CD4-positive, alpha-beta T cell treated with Interleukin-6 for 4 hours (primary cell): Measurements from ENCODE around the gene ATP6AP2.
"Not testable (repeated sequence)": the region's sequence is repeated elsewhere in the genome, so short reads cannot be mapped to it uniquely, and the experiment has no call there.

Experiments
- DNase-seq: peaks from one replicate; pipeline ENCODE4 v3.0.0-alpha.2; 2020; ENCODE audit warnings: mixed read lengths

ATP6AP2 gene

DNA sequence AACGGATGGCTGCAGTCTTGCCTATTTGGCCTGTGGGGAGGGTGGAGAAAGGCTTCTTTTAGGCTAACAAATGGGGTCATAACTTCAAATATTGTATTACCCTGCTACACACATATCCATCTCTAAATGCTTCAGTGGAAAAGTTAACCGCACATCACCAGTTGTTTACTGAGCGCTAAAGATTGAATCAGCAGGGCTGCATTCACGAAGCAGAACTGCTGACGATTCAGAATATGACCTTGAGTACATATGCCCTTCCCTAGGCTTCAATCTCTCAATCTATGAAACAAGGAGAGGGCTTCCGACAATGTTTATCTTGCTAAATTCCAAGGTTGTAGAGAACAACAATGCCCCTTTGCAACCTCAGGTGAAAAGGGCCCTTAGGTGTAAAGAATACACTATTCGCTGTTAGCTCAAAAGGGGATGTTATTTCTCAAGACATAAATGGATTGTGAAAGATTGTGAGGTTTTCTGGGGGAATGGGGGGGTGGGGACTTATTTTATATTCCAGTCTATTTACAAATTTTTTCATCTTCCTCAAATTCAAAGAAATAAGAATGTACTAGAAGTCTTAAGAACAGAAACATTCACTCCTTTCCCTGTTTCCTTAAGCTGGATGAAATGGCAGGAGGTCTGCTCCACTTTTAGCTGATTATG, 2.6 kb upstream of the ATP6AP2 start:
- no peak for DNase-seq

GRCh38 chrX:40579141-40579540, 1.6 kb upstream of the ATP6AP2 start:
- no peak for DNase-seq

DNA sequence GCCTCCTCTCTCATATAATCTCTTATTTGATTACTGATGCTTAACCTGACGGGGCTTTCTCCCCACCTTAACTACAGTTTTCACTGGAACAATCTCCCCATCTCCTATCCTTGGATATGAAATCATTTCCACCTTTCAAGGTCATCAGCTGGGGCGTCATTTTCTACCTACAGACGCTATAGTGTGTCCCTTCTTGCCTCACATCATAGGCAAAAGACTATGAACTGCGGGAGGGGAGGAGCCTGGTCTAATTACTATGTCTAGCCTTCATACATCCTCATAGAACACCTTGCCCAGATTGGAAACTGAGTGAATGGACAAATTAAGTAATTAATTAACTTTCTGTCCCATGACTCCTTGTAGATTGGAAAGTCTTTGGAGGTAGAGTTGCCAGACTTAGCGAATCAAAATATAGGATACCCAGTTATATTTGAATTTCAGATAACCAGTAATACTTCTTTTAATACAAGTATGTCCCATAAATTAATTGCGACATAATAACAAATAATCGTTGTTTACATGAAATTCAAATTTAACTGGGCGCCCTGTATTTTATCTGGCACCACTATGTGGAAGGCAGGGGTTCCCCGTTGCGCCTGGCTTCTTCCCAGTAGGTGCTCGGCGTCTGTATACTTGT, 752 bp upstream of the ATP6AP2 start:
- DNase-seq, result no peak

GRCh38 chrX:40581336-40581920, 658 bp downstream of the ATP6AP2 start:
- peak; percentile 12 for DNase-seq

GRCh38 chrX:40582178-40582577, 1.4 kb downstream of the ATP6AP2 start:
- not testable (repeated sequence) for DNase-seq

GRCh38 chrX:40582811-40583210, 2.0 kb downstream of the ATP6AP2 start:
- DNase-seq, result no peak

GRCh38 chrX:40587623-40588022, 6.9 kb downstream of the ATP6AP2 start:
- peak; percentile 11 for DNase-seq

DNA sequence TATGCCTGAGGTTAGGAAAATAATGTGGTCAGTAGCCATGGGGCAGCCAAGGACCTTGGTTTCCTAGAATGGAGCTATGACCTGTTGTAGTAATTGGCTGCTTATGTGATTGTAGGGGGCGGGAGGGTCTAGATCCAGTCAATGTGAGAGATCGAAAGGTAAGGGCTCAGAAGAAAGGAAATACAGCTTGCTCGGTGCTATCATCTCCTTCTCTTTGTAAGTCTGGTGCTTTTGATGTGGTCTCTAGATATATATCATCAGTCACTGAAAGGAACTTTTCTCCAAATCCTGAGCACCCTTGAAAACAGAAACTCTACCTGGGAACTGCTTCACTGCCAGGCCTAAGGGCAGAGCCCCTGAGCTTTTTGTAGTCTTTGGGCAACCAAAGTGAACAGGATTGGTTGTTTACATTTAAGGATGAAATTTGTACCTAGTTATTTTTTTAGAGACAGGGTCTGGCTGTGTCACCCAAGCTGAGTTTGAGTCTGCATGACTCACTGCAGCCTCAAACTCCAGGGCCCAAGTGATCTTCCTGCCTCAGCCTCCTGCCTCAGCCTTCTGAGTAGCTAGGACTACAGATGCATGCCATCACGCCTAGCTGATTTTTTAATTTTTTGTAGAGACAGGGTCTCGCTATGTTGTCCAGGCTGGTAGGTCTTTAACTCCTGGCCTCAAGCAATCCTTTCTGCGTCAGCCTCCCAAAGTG, 9.0 kb downstream of the ATP6AP2 start:
- DNase-seq, result peak; percentile 38

GRCh38 chrX:40603446-40603845, 22.7 kb downstream of the ATP6AP2 start:
- DNase-seq, result no peak

- no peak for DNase-seq
Measured at GRCh38 chrX:40607381-40607780, 26.6 kb downstream of the ATP6AP2 start.

- no peak for DNase-seq
Measured at GRCh38 chrX:40612511-40612910, 31.7 kb downstream of the ATP6AP2 start.

GRCh38 chrX:40615976-40616375, 35.2 kb downstream of the ATP6AP2 start:
- no peak for DNase-seq

GRCh38 chrX:40617566-40617965, 36.8 kb downstream of the ATP6AP2 start:
- no peak for DNase-seq

DNA sequence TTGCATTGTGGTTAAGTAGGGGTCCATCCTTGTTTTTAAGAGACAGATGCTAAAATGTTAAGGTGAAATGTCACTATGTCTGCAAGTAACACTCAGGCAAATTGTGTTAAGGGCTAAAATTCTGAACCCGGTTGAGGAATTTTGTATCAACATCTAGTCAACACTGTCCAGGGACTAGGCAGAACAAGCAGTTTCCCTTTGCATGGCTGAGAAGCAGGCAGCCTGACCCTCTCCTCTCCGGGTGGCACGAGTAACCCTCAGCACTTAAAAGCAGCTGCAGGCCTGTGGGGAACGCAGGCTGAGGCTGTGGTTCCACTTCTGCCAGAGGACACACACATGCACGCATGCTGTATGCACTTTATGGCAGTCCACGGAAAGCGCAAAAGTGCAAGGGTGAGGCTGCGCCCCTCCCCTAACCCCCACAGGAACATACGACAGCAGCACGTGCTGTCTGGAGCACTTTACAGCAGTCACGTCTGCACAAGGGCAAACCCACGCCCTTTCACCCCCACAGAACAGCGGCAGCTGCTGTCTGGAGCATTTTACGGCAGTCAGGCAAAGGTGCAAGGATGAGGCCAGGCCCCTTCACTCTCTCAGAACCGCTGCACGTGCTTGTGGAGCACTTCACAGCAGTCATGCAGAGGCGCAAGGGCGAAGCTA, 41.8 kb downstream of the ATP6AP2 start:
- no peak for DNase-seq

GRCh38 chrX:40623139-40623536, 42.4 kb downstream of the ATP6AP2 start, which contains the start of gene MPC1L:
MPC1L (plus strand) TSS chrX:40623428; CDS start chrX:40623566, 138 bp downstream.
- DNase-seq, result no peak

- DNase-seq, result no peak
Measured at GRCh38 chrX:40623665-40624064, 42.9 kb downstream of the ATP6AP2 start.

DNA sequence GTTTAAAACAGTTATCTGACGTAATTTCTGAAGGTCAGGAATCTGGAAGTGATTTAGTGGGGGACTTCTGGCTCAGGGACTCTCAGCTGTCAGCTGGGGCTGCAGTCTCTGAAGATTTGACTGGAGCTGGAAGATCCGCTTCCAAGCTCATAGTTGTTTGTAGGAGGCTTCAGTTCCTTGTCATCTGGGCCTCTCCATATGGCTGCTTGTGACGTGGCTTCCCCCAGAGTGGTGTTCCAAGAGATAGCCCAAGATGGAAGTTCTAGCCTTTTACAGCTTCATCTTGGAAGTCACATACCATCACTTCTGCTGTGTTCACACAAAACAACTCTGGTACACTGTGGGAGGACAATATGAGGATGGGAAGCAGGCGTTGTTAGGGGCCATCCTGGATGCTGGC, 44.5 kb downstream of the ATP6AP2 start:
- DNase-seq, result no peak

DNA sequence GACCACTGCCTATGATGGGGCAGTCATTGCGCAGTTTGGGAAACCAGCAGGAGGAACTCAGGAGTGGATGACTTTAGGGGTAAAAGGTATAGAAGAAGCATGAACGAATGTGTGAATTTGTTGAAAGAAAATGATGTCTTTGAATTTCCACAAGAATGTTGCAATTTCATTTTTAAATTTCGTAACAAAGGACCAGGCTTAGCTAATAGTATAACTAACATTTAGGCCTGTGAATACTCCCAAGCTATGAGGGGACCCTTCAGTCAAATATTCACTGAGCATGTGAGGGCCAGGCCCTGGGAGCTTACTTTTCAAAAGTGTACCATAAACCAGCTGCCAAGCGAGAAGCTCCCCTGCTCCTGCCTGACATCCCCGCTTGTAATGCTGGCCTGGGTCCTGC, 47.7 kb downstream of the ATP6AP2 start:
- DNase-seq, result no peak

- no peak for DNase-seq
Measured at GRCh38 chrX:40632199-40632598, 51.4 kb downstream of the ATP6AP2 start.

- no peak for DNase-seq
Measured at GRCh38 chrX:40637687-40638086, 56.9 kb downstream of the ATP6AP2 start.

- no peak for DNase-seq
Measured at GRCh38 chrX:40644176-40644575, 63.4 kb downstream of the ATP6AP2 start.

- DNase-seq, result peak; percentile 68
Measured at GRCh38 chrX:40644821-40645358, 64.1 kb downstream of the ATP6AP2 start.
